ENCODE data around the gene FOXG1.

- TF ChIP-seq, protein P1, sequence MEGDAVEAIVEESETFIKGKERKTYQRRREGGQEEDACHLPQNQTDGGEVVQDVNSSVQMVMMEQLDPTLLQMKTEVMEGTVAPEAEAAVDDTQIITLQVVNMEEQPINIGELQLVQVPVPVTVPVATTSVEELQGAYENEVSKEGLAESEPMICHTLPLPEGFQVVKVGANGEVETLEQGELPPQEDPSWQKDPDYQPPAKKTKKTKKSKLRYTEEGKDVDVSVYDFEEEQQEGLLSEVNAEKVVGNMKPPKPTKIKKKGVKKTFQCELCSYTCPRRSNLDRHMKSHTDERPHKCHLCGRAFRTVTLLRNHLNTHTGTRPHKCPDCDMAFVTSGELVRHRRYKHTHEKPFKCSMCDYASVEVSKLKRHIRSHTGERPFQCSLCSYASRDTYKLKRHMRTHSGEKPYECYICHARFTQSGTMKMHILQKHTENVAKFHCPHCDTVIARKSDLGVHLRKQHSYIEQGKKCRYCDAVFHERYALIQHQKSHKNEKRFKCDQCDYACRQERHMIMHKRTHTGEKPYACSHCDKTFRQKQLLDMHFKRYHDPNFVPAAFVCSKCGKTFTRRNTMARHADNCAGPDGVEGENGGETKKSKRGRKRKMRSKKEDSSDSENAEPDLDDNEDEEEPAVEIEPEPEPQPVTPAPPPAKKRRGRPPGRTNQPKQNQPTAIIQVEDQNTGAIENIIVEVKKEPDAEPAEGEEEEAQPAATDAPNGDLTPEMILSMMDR (IDR thresholded peaks at IDR 0.05), result no peak
- no peak for TF ChIP-seq POLR2A (IDR thresholded peaks at IDR 0.05)
Measured at GRCh38 chr14:28762303-28762954, 4.2 kb upstream of the FOXG1 start.
